ENCODE measurements around the gene CCDC32. TPM values are rescaled to one million over a fixed set of nuclear protein-coding genes. Genes with fewer than 3 reads are reported as not detected.

The CCDC32 gene
- total RNA-seq, 2 experiments from 2014 or later: 20.9 to 21.3 TPM

GRCh38 chr15:40550341-40551037, 14.4 kb downstream of the CCDC32 start:
- intact Hi-C loops (cut with DNase I, micrococcal nuclease): no loop called here
- H3K27ac ChIP-seq (ENCODE audit: low read depth in 1 of 2, low read length in 2 of 2): no peak overlapping the region
- H3K27me3 Mint-ChIP-seq: no peaks in the 10 kb centered on the region
- no peak overlapping the region for H3K4me3 Mint-ChIP-seq
- H3K9me3 Mint-ChIP-seq: no peaks in the 10 kb centered on the region
- H3K36me3 ChIP-seq (ENCODE audit: insufficient read depth, low read length): peaks cover 48% of the 10 kb centered on the region
- H3K4me3 ChIP-seq (ENCODE audit: low read length): no peak overlapping the region
- no peaks in the 10 kb centered on the region for H3K4me1 ChIP-seq (ENCODE audit: insufficient read depth, low read length)
- DNase-seq (peak in 1 of 14 experiments; percentile 17), ATAC-seq (ENCODE audit: poor library complexity) (no peak)
- H3K27me3 ChIP-seq (ENCODE audit: control insufficient read depth in 1 of 2, insufficient read depth in 2 of 2, low read length in 2 of 2): no peaks in the 10 kb centered on the region
- H3K36me3 Mint-ChIP-seq (ENCODE audit: low read depth): peaks cover 64% of the 10 kb centered on the region
- POLR2A ChIA-PET: no interaction called here
- no peaks in the 10 kb centered on the region for H3K9me3 ChIP-seq (ENCODE audit: control insufficient read depth in 1 of 2, insufficient read depth in 1 of 2, low read length in 2 of 2)
- CTCF ChIA-PET: no interaction called here
- TF ChIP-seq, protein P1, sequence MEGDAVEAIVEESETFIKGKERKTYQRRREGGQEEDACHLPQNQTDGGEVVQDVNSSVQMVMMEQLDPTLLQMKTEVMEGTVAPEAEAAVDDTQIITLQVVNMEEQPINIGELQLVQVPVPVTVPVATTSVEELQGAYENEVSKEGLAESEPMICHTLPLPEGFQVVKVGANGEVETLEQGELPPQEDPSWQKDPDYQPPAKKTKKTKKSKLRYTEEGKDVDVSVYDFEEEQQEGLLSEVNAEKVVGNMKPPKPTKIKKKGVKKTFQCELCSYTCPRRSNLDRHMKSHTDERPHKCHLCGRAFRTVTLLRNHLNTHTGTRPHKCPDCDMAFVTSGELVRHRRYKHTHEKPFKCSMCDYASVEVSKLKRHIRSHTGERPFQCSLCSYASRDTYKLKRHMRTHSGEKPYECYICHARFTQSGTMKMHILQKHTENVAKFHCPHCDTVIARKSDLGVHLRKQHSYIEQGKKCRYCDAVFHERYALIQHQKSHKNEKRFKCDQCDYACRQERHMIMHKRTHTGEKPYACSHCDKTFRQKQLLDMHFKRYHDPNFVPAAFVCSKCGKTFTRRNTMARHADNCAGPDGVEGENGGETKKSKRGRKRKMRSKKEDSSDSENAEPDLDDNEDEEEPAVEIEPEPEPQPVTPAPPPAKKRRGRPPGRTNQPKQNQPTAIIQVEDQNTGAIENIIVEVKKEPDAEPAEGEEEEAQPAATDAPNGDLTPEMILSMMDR (IDR thresholded peaks at IDR 0.05): no peak
- no peaks in the 10 kb centered on the region for H3K4me1 Mint-ChIP-seq (ENCODE audit: low read depth)
- no peak overlapping the region for H3K27ac Mint-ChIP-seq

DNA sequence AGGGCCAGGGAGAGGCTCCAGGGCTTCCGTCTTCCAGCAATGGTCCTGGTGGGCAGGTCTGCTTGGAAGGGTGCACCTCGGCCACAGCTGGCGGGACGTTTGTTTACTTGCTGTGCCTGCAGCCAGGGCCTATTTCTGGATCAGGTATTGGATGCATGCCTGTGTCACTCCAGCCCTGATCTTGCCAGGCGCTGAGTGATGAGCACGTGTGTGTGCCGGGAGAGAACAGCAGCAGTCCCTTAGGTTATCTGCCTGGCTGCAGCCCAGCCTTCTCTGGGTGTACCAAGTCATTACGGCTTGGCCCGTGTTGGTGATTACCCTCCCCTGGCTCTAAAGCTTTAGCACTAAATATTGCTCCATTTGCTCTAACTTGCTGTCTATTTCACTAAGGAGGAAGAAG, 14.9 kb downstream of the CCDC32 start:
- H3K4me1 Mint-ChIP-seq (ENCODE audit: low read depth): no peaks in the 10 kb centered on the region
- H3K27ac Mint-ChIP-seq: no peak overlapping the region
- ChIA-PET POLR2A (no interaction called here), CTCF (no interaction called here)
- H3K9me3 Mint-ChIP-seq: no peaks in the 10 kb centered on the region
- H3K27me3 ChIP-seq (ENCODE audit: control insufficient read depth in 1 of 2, insufficient read depth in 2 of 2, low read length in 2 of 2): no peaks in the 10 kb centered on the region
- H3K36me3 Mint-ChIP-seq (ENCODE audit: low read depth): peaks cover 58% of the 10 kb centered on the region
- H3K4me3 Mint-ChIP-seq: no peak overlapping the region
- H3K4me1 ChIP-seq (ENCODE audit: insufficient read depth, low read length): no peaks in the 10 kb centered on the region
- no peak overlapping the region for H3K4me3 ChIP-seq (ENCODE audit: low read length)
- intact Hi-C loops (cut with DNase I, micrococcal nuclease): no loop called here
- no peaks in the 10 kb centered on the region for H3K9me3 ChIP-seq (ENCODE audit: control insufficient read depth in 1 of 2, insufficient read depth in 1 of 2, low read length in 2 of 2)
- H3K27me3 Mint-ChIP-seq: no peaks in the 10 kb centered on the region
- no peak overlapping the region for H3K27ac ChIP-seq (ENCODE audit: low read depth in 1 of 2, low read length in 2 of 2)
- TF ChIP-seq, protein P1 (IDR thresholded peaks at IDR 0.05): no peak
- peaks cover 42% of the 10 kb centered on the region for H3K36me3 ChIP-seq (ENCODE audit: insufficient read depth, low read length)
- no peak for DNase-seq
- ATAC-seq (ENCODE audit: poor library complexity): no peak

GRCh38 chr15:40548610-40549009, 16.2 kb downstream of the CCDC32 start:
- peaks cover 30% of the 10 kb centered on the region for H3K36me3 ChIP-seq (ENCODE audit: insufficient read depth, low read length)
- no peaks in the 10 kb centered on the region for H3K27me3 ChIP-seq (ENCODE audit: control insufficient read depth in 1 of 2, insufficient read depth in 2 of 2, low read length in 2 of 2)
- H3K4me1 ChIP-seq (ENCODE audit: insufficient read depth, low read length): no peaks in the 10 kb centered on the region
- H3K27me3 Mint-ChIP-seq: no peaks in the 10 kb centered on the region
- DNase-seq (no peak), ATAC-seq (ENCODE audit: poor library complexity) (no peak)
- ChIA-PET POLR2A (no interaction called here), CTCF (no interaction called here)
- no peak overlapping the region for H3K27ac ChIP-seq (ENCODE audit: low read depth in 1 of 2, low read length in 2 of 2)
- H3K4me1 Mint-ChIP-seq (ENCODE audit: low read depth): no peaks in the 10 kb centered on the region
- no peak overlapping the region for H3K4me3 Mint-ChIP-seq
- no peak overlapping the region for H3K27ac Mint-ChIP-seq
- no peaks in the 10 kb centered on the region for H3K9me3 Mint-ChIP-seq
- H3K36me3 Mint-ChIP-seq (ENCODE audit: low read depth): peaks cover 45% of the 10 kb centered on the region
- TF ChIP-seq, protein P1 (IDR thresholded peaks at IDR 0.05): no peak
- H3K9me3 ChIP-seq (ENCODE audit: control insufficient read depth in 1 of 2, insufficient read depth in 1 of 2, low read length in 2 of 2): no peaks in the 10 kb centered on the region
- intact Hi-C loops (cut with DNase I, micrococcal nuclease): no loop called here
- no peak overlapping the region for H3K4me3 ChIP-seq (ENCODE audit: low read length)

All from CD4-positive, alpha-beta T cell (primary cell).